Gastrocnemius medialis (tissue), 4 donors: ENCODE data around the gene PSMD11.

Experiments
- POLR2A ChIP-seq, 2 donors: fragments of 450-650 bp; IDR thresholded peaks; one replicate each; pipeline ENCODE4 v1.6.1; 2017; ENCODE audit warnings: antibody characterized with exemption in 2 of 2, mild to moderate bottlenecking in 2 of 2, moderate library complexity in 2 of 2
- TF ChIP-seq, protein P1 (sequence below), 5 experiments: fragments of 450-650 bp in 3 of 5; fragments of 200-600 bp in 2 of 5; sonication (generic) in 2 of 5; IDR thresholded peaks in 4 of 5; conservative IDR thresholded peaks in 1 of 5; 1 replicate in 4 of 5; 2 replicates in 1 of 5; pipeline ENCODE4 v1.5.1; 2016 to 2019; ENCODE audit warnings: antibody characterized with exemption in 5 of 5, mild to moderate bottlenecking in 3 of 5, moderate library complexity in 3 of 5

DNA sequence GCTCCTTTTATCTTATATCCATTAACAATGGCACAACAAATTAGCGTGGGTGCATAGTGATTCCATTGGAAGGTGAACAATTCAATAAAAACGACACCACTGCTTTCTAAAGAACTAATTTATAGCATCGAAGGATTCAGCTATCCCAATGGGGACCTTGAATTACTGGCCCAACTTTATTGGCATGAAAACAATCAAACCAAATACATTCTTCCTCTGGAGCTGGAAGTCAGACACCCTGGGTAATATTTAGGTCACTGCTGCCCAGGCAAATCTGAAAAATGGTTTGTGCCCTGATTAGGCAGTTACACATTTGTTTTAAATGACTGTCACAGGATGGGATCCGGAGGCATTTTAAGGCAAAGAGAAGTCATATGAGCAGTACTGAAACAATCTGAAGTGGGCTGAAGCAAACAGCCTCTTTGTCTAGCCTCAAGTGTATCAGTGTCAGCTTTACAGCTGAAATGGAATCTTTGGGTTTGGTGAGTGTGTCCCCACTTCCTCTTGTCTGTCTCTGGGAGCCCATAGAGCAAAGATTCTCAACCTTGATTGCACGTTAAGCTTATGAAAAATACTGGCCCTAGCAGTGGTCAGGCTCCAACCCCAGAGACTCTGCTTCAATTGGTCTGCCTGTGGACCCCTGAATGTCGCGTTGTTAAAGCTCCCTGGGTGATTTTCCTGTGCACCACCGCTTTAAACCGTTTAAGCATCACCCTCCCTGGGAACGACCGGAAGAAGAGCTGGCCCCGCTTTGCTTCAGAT, 72.8 kb downstream of the PSMD11 start:
- TF ChIP-seq, protein P1, sequence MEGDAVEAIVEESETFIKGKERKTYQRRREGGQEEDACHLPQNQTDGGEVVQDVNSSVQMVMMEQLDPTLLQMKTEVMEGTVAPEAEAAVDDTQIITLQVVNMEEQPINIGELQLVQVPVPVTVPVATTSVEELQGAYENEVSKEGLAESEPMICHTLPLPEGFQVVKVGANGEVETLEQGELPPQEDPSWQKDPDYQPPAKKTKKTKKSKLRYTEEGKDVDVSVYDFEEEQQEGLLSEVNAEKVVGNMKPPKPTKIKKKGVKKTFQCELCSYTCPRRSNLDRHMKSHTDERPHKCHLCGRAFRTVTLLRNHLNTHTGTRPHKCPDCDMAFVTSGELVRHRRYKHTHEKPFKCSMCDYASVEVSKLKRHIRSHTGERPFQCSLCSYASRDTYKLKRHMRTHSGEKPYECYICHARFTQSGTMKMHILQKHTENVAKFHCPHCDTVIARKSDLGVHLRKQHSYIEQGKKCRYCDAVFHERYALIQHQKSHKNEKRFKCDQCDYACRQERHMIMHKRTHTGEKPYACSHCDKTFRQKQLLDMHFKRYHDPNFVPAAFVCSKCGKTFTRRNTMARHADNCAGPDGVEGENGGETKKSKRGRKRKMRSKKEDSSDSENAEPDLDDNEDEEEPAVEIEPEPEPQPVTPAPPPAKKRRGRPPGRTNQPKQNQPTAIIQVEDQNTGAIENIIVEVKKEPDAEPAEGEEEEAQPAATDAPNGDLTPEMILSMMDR (IDR thresholded peaks at IDR 0.05 in 4 of 5, conservative IDR thresholded peaks at IDR 0.05 in 1 of 5), result no peak
- TF ChIP-seq POLR2A (IDR thresholded peaks at IDR 0.05), result no peak
